ENCODE data around the gene SPDYE6. TPM values are rescaled to one million over a fixed set of nuclear protein-coding genes. Genes with fewer than 3 reads are reported as not detected.
"Not testable (repeated sequence)": the region's sequence is repeated elsewhere in the genome, so short reads cannot be mapped to it uniquely, and the experiment has no call there.

The SPDYE6 gene
- polyA plus RNA-seq, 3 donors, result 0.12 to 0.29 TPM; not detected in 1

GRCh38 chr7:102380837-102381236, 24.6 kb upstream of the SPDYE6 start:
- WGBS (ENCODE audit: insufficient coverage), result 98% methylated on average over 5 of the region's 8 CpGs
- intact Hi-C loops (cut with micrococcal nuclease), result not testable (repeated sequence)
- H3K27ac Mint-ChIP-seq, result peak overlapping the region in 2 of 7 donors; percentile 4 to 28

GRCh38 chr7:102376964-102377466, 20.8 kb upstream of the SPDYE6 start:
- Histone ChIP-seq H2AFZ (ENCODE audit: insufficient read depth, low read depth, low read length, poor library complexity, severe bottlenecking) (no peak overlapping the region), H3K36me3 (replicated peaks in 1 of 2; ENCODE audit: control insufficient read depth in 1 of 2, insufficient read depth in 2 of 2, low read length in 2 of 2) (peaks cover 39 to 63% of the 10 kb centered on the region in 2 donors), H3K4me3 (replicated peaks in 1 of 3; ENCODE audit: low read depth in 2 of 3, low read length in 3 of 3) (no peak overlapping the region), H3K9ac (ENCODE audit: insufficient read depth, low read length, poor library complexity, severe bottlenecking) (no peak overlapping the region), H3K79me2 (ENCODE audit: insufficient read depth, low read length) (peaks cover 5% of the 10 kb centered on the region), H3K27ac (ENCODE audit: low read depth in 1 of 2, low read length in 2 of 2) (peak overlapping the region in 1 of 2 donors; percentile 51), H4K20me1 (ENCODE audit: insufficient read depth, low read length) (no peaks in the 10 kb centered on the region), H3K4me2 (replicated peaks; ENCODE audit: extremely low read depth, low read length, poor library complexity, severe bottlenecking) (no peak overlapping the region), H3K4me1 (ENCODE audit: control insufficient read depth in 1 of 2, insufficient read depth in 2 of 2, low read length in 2 of 2) (no peaks in the 10 kb centered on the region), H3K27me3 (ENCODE audit: control insufficient read depth in 2 of 2, insufficient read depth in 2 of 2, low read length in 2 of 2) (no peaks in the 10 kb centered on the region), H3K9me3 (replicated peaks in 1 of 2; ENCODE audit: control insufficient read depth in 1 of 2, insufficient read depth in 1 of 2, low read length in 2 of 2) (no peaks in the 10 kb centered on the region)
- Mint-ChIP-seq H3K4me1 (peaks cover 7% of the 10 kb centered on the region), H3K9me3 (no peaks in the 10 kb centered on the region), H3K4me3 (no peak overlapping the region), H3K27ac (peak overlapping the region in 6 of 7 donors; percentile 8 to 52 (median 40)), H3K36me3 (peaks cover 44 to 72% of the 10 kb centered on the region in 2 donors), H3K27me3 (ENCODE audit: low read depth in 3 of 3) (peaks cover 0 to 2% (median 0%) of the 10 kb centered on the region in 3 donors)
- no peak for DNase-seq
- no peak for TF ChIP-seq CTCF (IDR thresholded peaks at IDR 0.05)
- WGBS (ENCODE audit: insufficient coverage), result 100% methylated on average over 1 of the region's 6 CpGs
- intact Hi-C loops (cut with micrococcal nuclease), result no loop called here

More at GRCh38 chr7:102380837-102381236, 24.6 kb upstream of the SPDYE6 start:
- H3K4me1 ChIP-seq (ENCODE audit: control insufficient read depth in 1 of 2, insufficient read depth in 2 of 2, low read length in 2 of 2); H3K4me2 ChIP-seq (replicated peaks; ENCODE audit: extremely low read depth, low read length, poor library complexity, severe bottlenecking); H3K27ac ChIP-seq (ENCODE audit: low read depth in 1 of 2, low read length in 2 of 2); H3K9ac ChIP-seq (ENCODE audit: insufficient read depth, low read length, poor library complexity, severe bottlenecking); H3K9me3 Mint-ChIP-seq; H3K27me3 Mint-ChIP-seq (ENCODE audit: low read depth in 3 of 3); H2AFZ ChIP-seq (ENCODE audit: insufficient read depth, low read depth, low read length, poor library complexity, severe bottlenecking); H3K4me3 Mint-ChIP-seq; H4K20me1 ChIP-seq (ENCODE audit: insufficient read depth, low read length); DNase-seq; H3K27me3 ChIP-seq (ENCODE audit: control insufficient read depth in 2 of 2, insufficient read depth in 2 of 2, low read length in 2 of 2); H3K79me2 ChIP-seq (ENCODE audit: insufficient read depth, low read length); H3K4me3 ChIP-seq (replicated peaks in 1 of 3; ENCODE audit: low read depth in 2 of 3, low read length in 3 of 3); H3K4me1 Mint-ChIP-seq; H3K9me3 ChIP-seq (replicated peaks in 1 of 2; ENCODE audit: control insufficient read depth in 1 of 2, insufficient read depth in 1 of 2, low read length in 2 of 2): not testable (repeated sequence)
- H3K36me3 Mint-ChIP-seq, result peaks cover 49 to 80% of the 10 kb centered on the region in 2 donors
- peaks cover 40 to 72% of the 10 kb centered on the region in 2 donors for H3K36me3 ChIP-seq (replicated peaks in 1 of 2; ENCODE audit: control insufficient read depth in 1 of 2, insufficient read depth in 2 of 2, low read length in 2 of 2)

GRCh38 chr7:102372796-102373195, 16.6 kb upstream of the SPDYE6 start:
- H3K27me3 Mint-ChIP-seq (ENCODE audit: low read depth in 3 of 3); H2AFZ ChIP-seq (ENCODE audit: insufficient read depth, low read depth, low read length, poor library complexity, severe bottlenecking); H3K4me3 ChIP-seq (replicated peaks in 1 of 3; ENCODE audit: low read depth in 2 of 3, low read length in 3 of 3); H3K4me3 Mint-ChIP-seq; H4K20me1 ChIP-seq (ENCODE audit: insufficient read depth, low read length); H3K9me3 Mint-ChIP-seq; intact Hi-C loops (cut with micrococcal nuclease); H3K4me1 ChIP-seq (ENCODE audit: control insufficient read depth in 1 of 2, insufficient read depth in 2 of 2, low read length in 2 of 2); H3K79me2 ChIP-seq (ENCODE audit: insufficient read depth, low read length); H3K27me3 ChIP-seq (ENCODE audit: control insufficient read depth in 2 of 2, insufficient read depth in 2 of 2, low read length in 2 of 2); H3K27ac Mint-ChIP-seq; H3K9me3 ChIP-seq (replicated peaks in 1 of 2; ENCODE audit: control insufficient read depth in 1 of 2, insufficient read depth in 1 of 2, low read length in 2 of 2); H3K9ac ChIP-seq (ENCODE audit: insufficient read depth, low read length, poor library complexity, severe bottlenecking); H3K27ac ChIP-seq (ENCODE audit: low read depth in 1 of 2, low read length in 2 of 2); H3K4me2 ChIP-seq (replicated peaks; ENCODE audit: extremely low read depth, low read length, poor library complexity, severe bottlenecking); DNase-seq; H3K4me1 Mint-ChIP-seq: not testable (repeated sequence)
- WGBS (ENCODE audit: insufficient coverage), result no CpG with 5 or more reads among the region's 2 CpGs
- peaks cover 10 to 24% of the 10 kb centered on the region in 2 donors for H3K36me3 ChIP-seq (replicated peaks in 1 of 2; ENCODE audit: control insufficient read depth in 1 of 2, insufficient read depth in 2 of 2, low read length in 2 of 2)
- H3K36me3 Mint-ChIP-seq, result peaks cover 21 to 50% of the 10 kb centered on the region in 2 donors

GRCh38 chr7:102370038-102370437, 13.8 kb upstream of the SPDYE6 start:
- not testable (repeated sequence) for H3K9ac ChIP-seq (ENCODE audit: insufficient read depth, low read length, poor library complexity, severe bottlenecking); H3K27ac ChIP-seq (ENCODE audit: low read depth in 1 of 2, low read length in 2 of 2); H3K27ac Mint-ChIP-seq

More at GRCh38 chr7:102370038-102370437, 13.8 kb upstream of the SPDYE6 start:
- H3K4me3 Mint-ChIP-seq; H3K27me3 Mint-ChIP-seq (ENCODE audit: low read depth in 3 of 3); intact Hi-C loops (cut with micrococcal nuclease); H2AFZ ChIP-seq (ENCODE audit: insufficient read depth, low read depth, low read length, poor library complexity, severe bottlenecking); H3K4me1 Mint-ChIP-seq; H3K27me3 ChIP-seq (ENCODE audit: control insufficient read depth in 2 of 2, insufficient read depth in 2 of 2, low read length in 2 of 2); H4K20me1 ChIP-seq (ENCODE audit: insufficient read depth, low read length); H3K9me3 ChIP-seq (replicated peaks in 1 of 2; ENCODE audit: control insufficient read depth in 1 of 2, insufficient read depth in 1 of 2, low read length in 2 of 2); H3K9me3 Mint-ChIP-seq; H3K4me1 ChIP-seq (ENCODE audit: control insufficient read depth in 1 of 2, insufficient read depth in 2 of 2, low read length in 2 of 2); H3K4me3 ChIP-seq (replicated peaks in 1 of 3; ENCODE audit: low read depth in 2 of 3, low read length in 3 of 3); H3K36me3 ChIP-seq (replicated peaks in 1 of 2; ENCODE audit: control insufficient read depth in 1 of 2, insufficient read depth in 2 of 2, low read length in 2 of 2); H3K4me2 ChIP-seq (replicated peaks; ENCODE audit: extremely low read depth, low read length, poor library complexity, severe bottlenecking); DNase-seq; H3K79me2 ChIP-seq (ENCODE audit: insufficient read depth, low read length): not testable (repeated sequence)
- H3K36me3 Mint-ChIP-seq, result peaks cover 21 to 43% of the 10 kb centered on the region in 2 donors
